HG03432 (cell line): ENCODE data around the gene TRIM72.
"Not testable (repeated sequence)": the region's sequence is repeated elsewhere in the genome, so short reads cannot be mapped to it uniquely, and the experiment has no call there.

Experiments used
- ATAC-seq: cut with Tn5 transposase; IDR thresholded peaks from one replicate; pipeline ENCODE4 v1.9.1; 2021; ENCODE audit warnings: mild to moderate bottlenecking, moderate library complexity; ENCODE audit not compliant: unreplicated experiment

The TRIM72 gene, protein sequence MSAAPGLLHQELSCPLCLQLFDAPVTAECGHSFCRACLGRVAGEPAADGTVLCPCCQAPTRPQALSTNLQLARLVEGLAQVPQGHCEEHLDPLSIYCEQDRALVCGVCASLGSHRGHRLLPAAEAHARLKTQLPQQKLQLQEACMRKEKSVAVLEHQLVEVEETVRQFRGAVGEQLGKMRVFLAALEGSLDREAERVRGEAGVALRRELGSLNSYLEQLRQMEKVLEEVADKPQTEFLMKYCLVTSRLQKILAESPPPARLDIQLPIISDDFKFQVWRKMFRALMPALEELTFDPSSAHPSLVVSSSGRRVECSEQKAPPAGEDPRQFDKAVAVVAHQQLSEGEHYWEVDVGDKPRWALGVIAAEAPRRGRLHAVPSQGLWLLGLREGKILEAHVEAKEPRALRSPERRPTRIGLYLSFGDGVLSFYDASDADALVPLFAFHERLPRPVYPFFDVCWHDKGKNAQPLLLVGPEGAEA

DNA sequence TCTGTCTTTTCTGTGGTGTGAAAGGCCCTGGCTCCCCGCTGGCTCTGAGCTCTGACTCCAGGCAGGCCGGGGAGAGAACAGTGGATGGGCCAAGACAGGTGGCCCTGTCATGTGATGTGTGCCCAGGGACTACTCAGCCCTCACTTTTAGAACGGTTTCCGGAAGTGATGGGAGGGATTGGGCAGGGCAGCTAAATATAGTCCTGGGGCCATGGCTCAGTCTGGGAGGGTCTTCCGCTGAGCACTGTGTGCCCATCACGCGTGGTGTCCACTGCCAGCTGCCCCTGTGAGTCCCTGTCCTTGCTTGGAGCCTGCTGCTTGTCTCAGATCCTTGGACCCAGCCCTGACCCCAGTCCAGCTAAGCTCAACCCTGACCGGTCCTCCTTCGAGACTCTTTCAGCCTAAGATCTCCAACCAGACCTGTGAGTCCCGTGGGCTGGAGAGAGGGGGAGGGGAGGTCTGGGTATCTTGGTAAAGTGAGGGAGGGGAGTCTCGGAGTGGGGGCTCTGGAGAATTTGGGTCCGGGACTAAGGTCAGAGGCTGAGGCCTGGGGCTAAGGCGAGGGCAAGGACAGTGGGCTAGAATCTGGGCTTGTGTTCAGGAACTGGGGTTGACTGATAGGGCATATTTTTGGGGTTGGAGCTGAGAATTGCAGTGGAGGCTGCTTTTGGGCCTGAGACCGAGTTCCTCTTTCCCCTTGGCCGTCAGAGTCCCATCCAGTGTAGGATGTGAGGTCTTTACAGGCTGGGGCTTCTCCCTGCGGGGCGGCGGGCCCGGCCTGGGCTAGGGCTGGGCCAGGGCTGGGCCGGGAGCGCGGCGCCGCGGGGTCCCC lies at the start of gene TRIM72:
TRIM72 (plus strand) TSS at position 243 of the 831 bp plus-strand sequence. CDS start 620 bp downstream, outside the sequence.
- no peak for ATAC-seq

DNA sequence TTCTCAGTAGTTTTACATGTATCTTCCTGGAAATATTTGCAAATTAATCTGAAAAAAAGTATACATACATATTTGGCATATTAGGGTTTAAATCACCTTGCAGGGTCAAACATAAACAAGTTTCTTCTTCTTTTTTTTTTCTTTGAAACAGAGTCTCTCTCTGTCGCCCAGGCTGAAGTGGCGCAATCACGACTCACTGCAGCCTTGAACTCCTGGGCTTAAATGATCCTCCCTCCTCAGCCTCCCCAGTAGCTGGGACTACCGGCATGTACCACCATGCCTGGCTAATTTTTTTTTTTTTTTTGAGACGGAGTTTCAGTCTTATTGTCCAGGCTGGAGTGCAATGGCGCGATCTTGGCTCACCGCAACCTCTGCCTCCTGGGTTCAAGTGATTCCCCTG lies 46.6 kb upstream of the TRIM72 start:
- no peak for ATAC-seq

DNA sequence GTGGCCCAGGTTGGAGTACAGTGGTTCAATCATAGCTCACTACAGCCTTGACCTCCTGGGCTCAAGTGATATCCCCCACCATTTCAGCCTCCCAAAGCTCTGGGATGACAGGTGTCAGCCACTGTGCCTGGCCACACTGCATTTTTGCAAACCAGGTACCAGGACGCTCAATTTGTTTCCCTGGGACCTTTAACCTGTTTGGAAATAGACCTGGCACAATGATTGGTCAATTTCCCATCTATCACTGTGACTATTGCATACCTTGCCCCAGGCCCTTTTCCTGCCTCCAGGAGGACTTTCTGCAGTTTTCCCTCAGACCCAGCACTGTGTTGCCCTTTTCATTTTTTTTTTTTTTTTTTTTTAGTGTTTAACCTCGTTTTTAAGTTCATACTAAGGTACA lies 45.1 kb upstream of the TRIM72 start:
- no peak for ATAC-seq

DNA sequence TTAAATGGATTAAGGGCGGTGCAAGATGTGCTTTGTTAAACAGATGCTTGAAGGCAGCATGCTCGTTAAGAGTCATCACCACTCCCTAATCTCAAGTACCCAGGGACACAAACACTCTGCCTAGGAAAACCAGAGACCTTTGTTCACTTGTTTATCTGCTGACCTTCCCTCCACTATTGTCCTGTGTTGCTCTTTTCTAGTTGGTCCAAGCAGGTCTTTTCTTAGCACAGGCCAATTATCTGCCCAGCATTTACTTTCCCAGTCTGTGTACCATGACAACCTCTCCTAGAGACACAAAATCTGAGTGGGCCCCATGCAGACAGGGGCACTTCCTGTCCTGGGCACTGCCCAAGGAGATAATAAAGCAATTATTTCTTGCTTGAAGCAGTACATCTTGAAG lies 43.9 kb upstream of the TRIM72 start:
- not testable (repeated sequence) for ATAC-seq

DNA sequence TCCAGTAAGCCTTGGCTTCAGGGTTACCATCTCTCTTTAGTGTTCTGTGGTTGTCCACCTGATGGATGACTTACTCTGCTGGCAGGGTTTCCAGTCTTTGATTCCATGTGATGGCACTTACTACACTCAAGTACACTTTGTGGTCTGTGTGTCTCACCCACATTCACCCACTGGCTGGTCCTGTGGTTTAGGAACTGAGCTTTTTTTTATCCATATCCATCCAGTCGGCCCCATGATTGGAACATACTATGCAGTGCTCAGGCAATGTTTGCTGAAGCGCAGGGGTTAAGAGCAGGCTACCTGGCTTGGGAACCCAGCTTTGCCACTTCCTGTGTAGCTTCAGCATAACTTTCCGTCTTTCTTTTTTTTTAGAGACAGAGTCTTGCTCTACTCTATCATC lies 36.8 kb upstream of the TRIM72 start:
- no peak for ATAC-seq

DNA sequence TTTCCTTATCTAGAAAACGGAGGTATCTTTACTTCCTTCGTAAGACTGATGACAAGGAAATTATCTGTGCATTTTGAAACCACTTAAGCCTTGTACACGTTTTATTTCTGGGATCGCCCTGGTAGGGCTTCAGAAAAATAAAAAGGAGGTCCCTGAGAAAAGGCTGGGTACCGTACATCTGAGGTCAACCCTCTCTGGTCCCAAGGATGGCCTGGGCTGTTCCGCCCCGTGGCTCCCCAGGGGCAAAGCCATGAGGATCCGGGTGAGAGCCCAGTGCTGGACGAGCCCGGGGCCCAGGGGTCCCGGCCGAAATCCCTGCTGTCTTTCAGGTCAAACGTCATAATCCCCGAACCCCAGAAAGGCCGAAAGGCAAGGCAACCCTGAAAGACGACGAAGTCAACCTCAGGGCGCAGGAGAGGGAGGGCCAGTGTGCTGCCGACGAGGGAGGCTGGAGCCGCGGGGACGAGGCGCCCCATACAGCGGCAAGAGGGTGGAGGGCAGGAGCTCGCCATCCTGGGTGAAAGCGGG lies 34.6 kb upstream of the TRIM72 start:
- no peak for ATAC-seq

DNA sequence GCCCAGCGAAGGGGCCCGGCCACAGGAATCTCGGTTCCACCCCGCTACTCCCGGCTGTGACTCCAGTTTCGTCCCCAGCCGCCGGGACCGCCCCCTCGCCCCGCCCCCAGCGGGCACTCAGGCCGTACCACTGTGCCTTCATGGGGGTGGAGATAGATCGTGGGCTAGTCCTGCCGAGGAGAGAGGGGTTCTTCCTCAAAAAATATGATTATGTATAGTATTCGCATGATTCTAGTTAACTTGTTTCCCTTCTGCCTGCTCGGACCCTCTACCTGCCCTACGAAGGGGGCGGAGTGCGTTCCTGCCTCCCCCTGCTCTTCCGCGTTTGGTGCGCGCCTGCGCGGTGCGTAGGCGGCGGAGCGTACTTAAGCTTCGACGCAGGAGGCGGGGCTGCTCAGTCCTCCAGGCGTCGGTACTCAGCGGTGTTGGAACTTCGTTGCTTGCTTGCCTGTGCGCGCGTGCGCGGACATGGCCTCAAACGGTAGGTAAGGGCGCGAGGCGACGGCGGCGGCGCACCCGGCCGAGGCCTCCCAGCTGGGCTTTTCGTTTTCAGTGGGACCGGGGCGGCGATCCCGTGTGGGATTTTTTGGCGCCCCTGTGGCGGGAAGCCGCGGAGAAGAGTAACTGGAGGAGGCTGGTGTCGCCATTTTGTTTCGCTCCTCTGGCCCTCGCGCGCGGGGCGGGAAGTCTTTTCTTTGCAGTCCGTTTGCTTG lies 34.0 kb upstream of the TRIM72 start, which contains the start of gene FUS:
FUS (plus strand) TSS at position 393 of the 713 bp plus-strand sequence; CDS start at position 469, 76 bp downstream.
- ATAC-seq = peak; percentile 59

DNA sequence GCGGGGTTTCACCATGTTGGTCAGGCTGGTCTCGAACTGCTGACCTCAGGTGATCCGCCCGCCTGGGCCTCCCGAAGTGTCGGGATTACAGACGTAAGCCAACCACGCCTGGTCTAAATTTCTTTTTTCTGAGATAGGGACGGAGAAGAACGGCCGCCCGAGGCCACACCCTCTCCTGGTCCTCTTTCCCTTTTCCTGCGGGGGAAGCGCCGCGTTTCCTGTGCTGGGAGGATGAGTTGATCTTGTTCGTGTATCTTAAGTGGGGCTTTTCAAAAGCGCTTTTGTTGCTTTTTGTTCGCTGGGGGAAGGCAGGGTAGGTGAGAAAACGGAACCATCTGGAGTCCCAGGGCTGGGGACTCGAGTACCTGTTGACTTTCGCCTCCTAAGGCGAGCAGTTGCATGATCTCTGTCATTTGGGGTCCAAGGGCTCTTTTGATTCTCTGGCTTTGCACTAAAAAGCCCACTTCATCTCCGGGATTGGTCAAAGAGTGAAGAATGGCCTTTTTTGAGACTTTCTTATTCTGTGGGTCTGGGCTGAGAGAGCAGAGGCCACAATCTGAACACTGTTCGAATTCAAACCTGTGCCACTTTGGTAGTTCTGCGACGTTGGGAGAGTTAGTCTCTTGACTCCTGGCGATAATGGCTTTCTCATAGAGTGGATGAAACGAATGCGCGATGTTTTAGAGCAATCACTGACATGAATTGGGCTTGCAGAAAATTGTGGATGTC lies 32.7 kb upstream of the TRIM72 start:
- no peak for ATAC-seq

DNA sequence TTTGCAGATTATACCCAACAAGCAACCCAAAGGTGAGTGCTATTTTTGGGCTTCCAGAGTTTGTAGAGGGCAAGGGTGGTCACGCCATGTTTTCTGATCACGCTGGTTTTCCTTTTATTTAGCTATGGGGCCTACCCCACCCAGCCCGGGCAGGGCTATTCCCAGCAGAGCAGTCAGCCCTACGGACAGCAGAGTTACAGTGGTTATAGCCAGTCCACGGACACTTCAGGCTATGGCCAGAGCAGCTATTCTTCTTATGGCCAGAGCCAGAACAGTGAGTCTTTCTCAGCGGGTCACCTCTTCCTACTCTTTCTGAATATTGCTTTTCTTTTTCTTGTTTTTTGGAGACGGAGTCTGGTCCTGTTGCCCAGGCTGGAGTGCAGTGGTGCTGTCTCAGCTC lies 31.5 kb upstream of the TRIM72 start:
- ATAC-seq = no peak

DNA sequence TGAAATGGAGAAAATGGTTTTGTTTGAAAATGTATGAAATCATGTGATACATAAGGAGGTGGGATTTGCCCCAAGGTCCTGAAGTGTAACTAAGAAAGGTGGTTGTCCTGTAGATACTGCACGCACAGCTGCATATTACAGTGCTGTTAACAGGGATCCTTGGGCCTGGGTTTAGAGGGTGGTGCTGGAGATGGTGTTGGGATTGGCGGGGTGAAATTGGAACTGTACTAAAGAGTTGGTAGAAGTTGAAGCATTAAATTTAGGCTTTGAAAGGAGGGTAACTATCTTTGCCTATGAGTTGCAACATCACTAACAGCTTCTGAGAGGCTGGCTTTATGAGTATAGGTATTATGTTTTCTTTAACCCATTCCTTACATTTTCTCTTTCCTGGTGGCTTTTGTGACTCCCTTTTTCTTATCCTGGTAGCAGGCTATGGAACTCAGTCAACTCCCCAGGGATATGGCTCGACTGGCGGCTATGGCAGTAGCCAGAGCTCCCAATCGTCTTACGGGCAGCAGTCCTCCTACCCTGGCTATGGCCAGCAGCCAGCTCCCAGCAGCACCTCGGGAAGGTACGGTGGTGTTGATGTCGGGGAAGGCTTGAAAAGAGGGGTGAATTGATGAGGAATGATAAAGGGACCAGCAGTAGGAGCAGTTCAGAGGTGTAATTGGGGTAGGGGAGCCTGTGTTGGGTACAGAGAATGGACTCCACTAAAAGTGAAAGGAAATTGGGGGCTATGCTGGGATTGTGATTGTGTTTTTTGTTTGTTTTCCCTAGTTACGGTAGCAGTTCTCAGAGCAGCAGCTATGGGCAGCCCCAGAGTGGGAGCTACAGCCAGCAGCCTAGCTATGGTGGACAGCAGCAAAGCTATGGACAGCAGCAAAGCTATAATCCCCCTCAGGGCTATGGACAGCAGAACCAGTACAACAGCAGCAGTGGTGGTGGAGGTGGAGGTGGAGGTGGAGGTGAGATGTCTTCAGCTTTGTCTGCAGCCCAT lies 30.2 kb upstream of the TRIM72 start:
- no peak for ATAC-seq

DNA sequence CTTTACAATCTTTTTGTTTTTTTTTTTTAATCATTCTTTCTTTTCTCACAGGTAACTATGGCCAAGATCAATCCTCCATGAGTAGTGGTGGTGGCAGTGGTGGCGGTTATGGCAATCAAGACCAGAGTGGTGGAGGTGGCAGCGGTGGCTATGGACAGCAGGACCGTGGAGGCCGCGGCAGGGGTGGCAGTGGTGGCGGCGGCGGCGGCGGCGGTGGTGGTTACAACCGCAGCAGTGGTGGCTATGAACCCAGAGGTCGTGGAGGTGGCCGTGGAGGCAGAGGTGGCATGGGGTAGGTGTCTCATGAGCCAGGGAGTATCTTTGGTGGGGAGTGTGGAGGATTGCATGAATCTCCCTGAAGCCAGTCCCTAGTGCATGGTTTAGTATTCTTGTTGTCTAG lies 29.0 kb upstream of the TRIM72 start:
- ATAC-seq = no peak

DNA sequence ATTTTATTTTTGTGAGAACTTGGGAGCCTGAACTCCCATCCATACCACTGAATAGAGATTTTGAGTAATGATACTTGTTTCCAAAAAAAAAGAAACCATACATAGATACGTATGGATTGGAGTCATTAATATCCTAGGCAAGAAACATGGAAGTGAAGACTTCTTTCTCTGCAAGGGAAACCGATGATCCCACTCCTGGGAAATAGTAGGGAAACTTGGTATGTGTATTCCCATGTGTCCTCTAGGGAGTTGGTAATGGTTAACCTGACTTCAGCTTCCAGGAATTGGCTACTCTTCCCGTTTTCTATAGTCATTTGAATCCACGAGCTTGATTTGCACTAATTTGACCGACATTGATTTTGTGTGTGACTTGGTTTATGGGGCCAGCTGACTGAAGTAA lies 28.6 kb upstream of the TRIM72 start:
- ATAC-seq = no peak

DNA sequence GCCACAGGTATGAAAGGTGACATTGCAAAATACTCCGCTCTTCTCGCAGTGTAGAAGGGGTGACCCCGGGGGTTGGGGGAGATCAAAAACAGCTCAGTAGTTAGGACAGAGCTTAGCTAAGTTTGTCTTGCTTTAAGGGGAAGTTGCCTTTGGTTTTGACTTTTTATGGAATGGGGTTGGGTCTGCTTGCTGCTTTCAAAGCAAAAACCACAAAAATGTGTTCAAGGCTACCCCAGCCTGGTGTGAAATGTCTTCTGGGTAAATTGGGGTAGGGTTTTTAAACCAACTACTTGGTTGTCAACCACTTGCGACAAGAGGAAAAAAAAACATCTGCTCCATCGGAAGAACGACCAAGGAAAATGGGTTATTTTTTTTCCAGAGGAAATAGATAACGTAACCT lies 27.7 kb upstream of the TRIM72 start:
- no peak for ATAC-seq

DNA sequence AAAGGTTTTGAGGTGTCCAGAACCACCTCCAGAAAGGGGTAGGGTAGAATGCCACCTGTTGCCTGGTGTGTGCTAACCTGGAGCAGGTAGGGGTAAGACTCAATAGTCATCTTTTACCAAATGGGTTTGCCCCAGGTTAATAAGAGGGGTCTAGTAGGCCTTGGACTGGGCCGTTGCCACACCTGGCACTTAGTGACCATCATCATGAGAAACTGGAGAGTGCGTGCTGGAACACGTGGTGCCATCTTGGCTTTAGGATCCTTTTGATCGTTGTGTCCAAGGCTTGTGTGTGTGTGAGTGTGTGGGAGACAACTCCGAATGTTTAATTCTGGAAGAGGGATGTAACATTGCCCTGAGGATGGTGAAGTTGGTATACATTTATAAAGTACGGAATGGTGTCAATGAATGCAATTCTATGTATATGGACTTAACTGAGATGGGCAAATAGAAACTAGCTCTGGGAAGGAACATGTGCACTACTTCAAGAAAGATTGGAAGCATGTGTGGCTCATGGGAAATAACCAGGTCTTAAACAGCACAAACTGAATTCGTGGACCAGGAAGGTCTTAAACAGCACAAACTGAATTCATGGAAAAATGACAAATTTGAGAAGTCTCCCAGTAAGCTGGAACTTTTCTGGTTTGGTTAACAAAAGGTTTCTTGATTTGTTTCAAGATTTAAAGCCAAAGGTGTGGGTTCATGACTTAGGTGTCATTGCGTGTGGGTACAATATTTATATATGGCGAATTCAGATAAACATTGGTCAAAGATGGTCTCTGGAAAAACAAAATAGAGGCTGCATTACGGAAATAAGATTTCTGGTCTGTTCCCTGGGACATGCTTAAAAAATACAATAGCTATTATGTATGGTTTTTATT lies 26.8 kb upstream of the TRIM72 start:
- no peak for ATAC-seq

DNA sequence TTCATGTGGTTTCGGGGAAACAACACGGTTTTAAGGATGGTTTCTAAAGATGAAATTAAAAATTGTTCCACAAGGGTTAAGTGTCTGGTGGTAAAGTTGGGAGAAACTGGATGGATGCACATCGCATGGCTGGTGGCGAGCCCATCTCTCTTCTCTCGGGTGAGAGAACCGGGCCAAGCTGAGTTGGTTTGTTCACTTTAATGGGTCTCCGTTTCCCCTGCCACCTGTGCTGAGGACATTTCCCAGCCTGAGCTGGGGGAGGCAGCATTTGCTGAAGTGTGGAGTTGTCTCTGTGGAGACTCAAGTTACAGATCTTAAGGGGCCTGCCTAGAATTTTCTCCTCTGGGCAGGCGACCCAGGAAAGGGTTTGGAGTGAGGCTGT lies 26.1 kb upstream of the TRIM72 start:
- ATAC-seq = no peak

DNA sequence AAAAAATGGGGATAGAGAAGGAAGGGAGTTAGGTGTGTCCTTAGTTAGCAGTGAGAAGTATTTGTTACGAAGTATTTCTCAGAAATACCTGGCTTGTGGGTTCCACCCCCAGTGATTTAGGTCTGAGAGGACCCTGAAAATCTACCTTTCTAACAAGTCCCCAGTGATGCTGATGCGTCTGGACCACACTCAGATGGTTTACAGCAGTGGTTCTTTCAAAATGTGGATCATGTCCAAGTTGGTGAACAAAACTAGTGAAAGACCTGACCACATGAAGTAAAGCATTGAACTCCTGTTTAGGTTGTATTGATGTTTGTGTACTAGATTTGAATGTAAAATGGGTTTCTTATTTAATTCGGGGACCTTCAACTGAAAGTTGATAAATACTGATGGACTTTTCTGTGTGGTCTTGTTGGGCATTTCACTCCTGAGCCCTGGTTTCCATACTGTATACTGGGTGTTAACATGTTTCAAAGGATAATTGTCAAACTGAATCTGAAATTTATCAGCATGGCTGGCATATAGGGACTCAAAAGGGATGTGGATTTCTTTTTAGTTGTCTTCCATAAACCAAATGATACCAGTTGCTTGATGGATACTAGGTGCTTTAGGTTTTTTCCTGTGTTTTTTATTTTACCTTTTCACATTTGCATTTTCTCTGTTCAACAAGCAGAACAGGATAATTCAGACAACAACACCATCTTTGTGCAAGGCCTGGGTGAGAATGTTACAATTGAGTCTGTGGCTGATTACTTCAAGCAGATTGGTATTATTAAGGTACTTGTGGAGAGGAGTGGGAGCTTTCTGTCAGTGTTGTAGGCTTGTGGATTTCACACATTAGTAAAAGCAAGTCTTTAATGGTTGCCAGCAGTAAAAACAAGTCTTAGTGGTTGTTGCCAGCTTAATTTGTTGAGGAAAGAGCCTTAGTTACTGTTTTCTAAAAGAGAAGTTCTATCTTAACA lies 25.2 kb upstream of the TRIM72 start:
- ATAC-seq = no peak

DNA sequence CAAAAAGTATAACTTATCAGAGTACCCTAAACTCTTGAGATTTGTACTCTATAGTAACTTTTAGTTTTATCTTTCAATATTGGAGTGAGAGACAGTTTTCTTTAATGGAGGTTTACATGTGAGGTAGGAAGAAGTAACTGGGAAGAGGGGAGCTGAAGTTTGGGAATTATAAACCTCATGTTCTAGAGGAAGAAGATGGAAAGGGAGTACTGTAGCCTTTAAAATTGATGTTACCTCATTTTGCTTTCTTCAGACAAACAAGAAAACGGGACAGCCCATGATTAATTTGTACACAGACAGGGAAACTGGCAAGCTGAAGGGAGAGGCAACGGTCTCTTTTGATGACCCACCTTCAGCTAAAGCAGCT lies 24.5 kb upstream of the TRIM72 start:
- ATAC-seq = no peak
